NCI-H2171 treated with DMSO at 0.1 percent for 48 hours (cell line): Measurements from ENCODE around the gene ZCCHC12.

ENCODE experiments used
- DNase-seq: peaks from one replicate; lab custom pipeline; 2025; lab: John Stamatoyannopoulos, UW

The ZCCHC12 gene

DNA sequence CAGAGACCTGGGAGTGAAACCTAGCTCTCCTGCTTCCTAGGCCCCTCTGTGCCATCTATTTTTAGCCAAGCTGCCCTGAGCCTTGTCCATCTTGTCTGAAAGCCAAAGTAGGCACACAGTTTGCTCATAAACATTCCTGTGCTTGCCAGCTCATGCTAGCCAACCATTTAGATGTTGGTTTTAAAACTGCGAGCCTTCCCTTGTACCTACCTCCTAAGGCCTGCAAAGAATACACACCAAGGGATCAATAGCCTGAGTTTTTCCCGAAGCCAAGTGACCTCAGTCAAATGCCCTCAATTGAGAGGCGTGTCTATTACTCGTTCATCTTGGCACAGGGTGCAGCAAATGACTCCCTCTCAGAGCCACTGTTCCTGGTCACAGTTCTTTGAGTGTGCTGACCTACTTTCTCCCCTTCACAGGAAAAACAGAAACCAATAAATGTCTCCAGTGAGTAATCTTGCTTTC lies 48.5 kb downstream of the ZCCHC12 start:
- no peak for DNase-seq
